Cardiac muscle cell (in vitro differentiated cells and primary cell): ENCODE data around the gene NTMT1. TPM values are rescaled to one million over a fixed set of nuclear protein-coding genes. Genes with fewer than 3 reads are reported as not detected.

Experiments used
- DNase-seq, 2 donors: peaks; one replicate each; pipeline versions ENCODE4 v3.0.0 to v3.0.0-alpha.2; 2010 to 2017; ENCODE audit warnings: low read depth in 1 of 2, low spot score in 1 of 2
- H3K27ac ChIP-seq: fragments of 200-600 bp; sonication (generic); 2 replicates; pipeline ENCODE4 v1.5.1; 2016
- H3K27me3 ChIP-seq: fragments of 200-600 bp; sonication (generic); 2 replicates; pipeline ENCODE4 v1.6.0; 2016; ENCODE audit warnings: control low read depth
- H3K36me3 ChIP-seq: fragments of 200-600 bp; sonication (generic); 2 replicates; pipeline ENCODE4 v1.5.1; 2016; ENCODE audit warnings: control low read depth
- H3K4me1 ChIP-seq: fragments of 200-600 bp; sonication (generic); 2 replicates; pipeline ENCODE4 v1.8.1; 2017; ENCODE audit warnings: low read depth, mild to moderate bottlenecking, mixed run types
- H3K4me3 ChIP-seq: fragments of 200-600 bp; sonication (generic); 2 replicates; pipeline ENCODE4 v1.5.1; 2016; ENCODE audit warnings: mild to moderate bottlenecking
- H3K9me3 ChIP-seq: fragments of 200-600 bp; sonication (generic); 2 replicates; pipeline ENCODE4 v1.5.1; 2017; ENCODE audit warnings: low read depth, mild to moderate bottlenecking, control low read depth
- polyA plus RNA-seq: library from polyadenylated mRNA; unstranded; fragments of >200 nt; fragmentation: Nextera tagmentation; extraction: Ambion mirVana; gene quantifications from 2 replicates; pipeline ENCODE4 v1.2.1, GENCODE V29; 2016
- total RNA-seq: library from RNA; depleted of rRNA; stranded (reverse); fragments of >200 nt; gene quantifications from 2 replicates; pipeline ENCODE4 v1.2.3, GENCODE V29; 2016
- TF ChIP-seq, protein P1 (sequence below): IDR thresholded peaks from 2 replicates; pipeline ENCODE4 v1.5.1; 2012; ENCODE audit warnings: low read depth, mild to moderate bottlenecking, low read length

NTMT1 gene
- total and polyA plus RNA-seq, 2 experiments from 2014 or later: 35.2 to 77.6 TPM

DNA sequence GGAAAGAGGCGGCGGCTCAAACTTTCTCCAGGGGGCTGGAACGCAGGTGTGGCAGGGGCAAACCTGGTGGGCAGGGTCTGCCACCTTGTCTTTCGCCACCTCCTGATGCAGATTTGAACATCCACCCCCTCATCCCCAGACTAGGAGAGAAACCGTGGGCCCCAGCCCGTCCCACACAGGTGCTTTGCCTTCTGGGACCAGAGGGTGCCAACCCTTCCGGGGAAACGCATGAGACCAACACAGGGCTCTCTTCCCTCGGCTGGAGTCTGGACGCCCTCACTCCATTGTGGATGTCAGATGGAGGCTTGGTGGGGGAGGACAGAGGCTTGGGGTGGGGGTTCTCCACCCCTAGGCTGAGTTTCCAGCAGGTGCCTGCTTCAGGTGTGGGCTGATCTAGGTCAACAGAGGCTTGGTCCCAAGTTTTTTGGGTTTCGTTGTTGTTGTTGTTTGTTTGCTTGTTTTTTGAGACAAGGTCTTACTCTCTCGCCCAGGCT lies 14.6 kb upstream of the NTMT1 start:
- no peak for DNase-seq
- Histone ChIP-seq H3K9me3 (no peaks in the 10 kb centered on the region), H3K4me1 (peaks cover 12% of the 10 kb centered on the region), H3K27ac (no peak overlapping the region), H3K27me3 (no peaks in the 10 kb centered on the region), H3K4me3 (no peak overlapping the region), H3K36me3 (no peaks in the 10 kb centered on the region)
- TF ChIP-seq, protein P1, sequence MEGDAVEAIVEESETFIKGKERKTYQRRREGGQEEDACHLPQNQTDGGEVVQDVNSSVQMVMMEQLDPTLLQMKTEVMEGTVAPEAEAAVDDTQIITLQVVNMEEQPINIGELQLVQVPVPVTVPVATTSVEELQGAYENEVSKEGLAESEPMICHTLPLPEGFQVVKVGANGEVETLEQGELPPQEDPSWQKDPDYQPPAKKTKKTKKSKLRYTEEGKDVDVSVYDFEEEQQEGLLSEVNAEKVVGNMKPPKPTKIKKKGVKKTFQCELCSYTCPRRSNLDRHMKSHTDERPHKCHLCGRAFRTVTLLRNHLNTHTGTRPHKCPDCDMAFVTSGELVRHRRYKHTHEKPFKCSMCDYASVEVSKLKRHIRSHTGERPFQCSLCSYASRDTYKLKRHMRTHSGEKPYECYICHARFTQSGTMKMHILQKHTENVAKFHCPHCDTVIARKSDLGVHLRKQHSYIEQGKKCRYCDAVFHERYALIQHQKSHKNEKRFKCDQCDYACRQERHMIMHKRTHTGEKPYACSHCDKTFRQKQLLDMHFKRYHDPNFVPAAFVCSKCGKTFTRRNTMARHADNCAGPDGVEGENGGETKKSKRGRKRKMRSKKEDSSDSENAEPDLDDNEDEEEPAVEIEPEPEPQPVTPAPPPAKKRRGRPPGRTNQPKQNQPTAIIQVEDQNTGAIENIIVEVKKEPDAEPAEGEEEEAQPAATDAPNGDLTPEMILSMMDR: no peak

DNA sequence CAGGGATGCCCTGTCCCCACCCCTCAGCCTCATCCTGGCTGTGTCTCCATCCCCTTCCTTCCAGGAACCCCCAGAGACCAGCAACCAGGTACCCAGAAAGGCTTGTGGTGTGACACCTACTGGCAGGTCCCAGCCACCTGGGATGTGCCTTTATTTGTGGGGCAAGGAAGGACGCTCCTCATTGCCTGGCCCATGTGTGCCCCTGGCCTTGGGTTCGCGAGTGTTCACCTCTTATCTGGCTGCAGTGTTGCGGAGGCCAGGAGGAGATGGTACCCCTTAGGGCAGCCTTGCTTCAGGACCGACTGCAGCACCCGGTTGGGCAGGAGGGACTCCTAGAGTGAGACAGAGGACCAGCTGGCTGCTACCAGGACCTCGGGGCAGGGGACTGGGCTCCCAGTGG lies 13.8 kb upstream of the NTMT1 start:
- Histone ChIP-seq H3K27me3 (no peaks in the 10 kb centered on the region), H3K9me3 (no peaks in the 10 kb centered on the region), H3K36me3 (no peaks in the 10 kb centered on the region), H3K27ac (no peak overlapping the region), H3K4me1 (peaks cover 12% of the 10 kb centered on the region), H3K4me3 (no peak overlapping the region)
- TF ChIP-seq, protein P1: no peak
- DNase-seq: no peak

DNA sequence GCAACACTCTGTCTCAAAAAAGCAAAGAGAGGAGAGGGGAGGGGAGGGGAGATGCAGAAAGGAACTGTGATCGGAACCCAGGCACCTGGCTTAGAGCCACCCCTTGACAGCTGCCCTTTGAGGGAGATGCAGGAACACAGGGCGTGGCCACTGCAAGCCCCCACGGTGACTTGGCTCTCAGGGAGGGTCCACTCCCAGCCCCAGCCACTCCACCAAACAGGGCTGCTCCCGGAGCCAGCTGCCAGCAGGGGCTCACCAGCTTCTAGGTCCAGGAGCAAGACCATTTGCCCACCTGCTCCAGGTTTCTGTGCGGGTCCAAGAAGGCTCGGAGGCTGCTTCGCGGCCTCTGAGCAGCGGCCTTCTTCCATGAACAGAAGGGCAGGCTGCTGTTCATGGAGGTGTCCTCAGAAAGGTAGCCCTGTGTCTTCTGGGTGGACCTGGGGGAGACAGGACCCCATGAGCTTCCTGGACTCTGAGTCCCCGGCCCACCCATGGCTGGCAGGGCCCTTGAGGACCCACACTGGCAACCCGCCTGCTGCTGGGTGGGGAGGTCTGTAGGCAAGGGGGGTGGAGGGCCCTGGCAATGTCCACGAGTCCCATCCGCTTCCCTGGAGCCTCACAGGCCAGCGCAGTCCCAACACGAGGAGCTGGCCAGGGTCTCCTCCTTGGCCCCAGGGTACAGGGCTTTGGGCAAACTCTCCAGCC lies 13.0 kb upstream of the NTMT1 start:
- no peak for DNase-seq
- peaks cover 12% of the 10 kb centered on the region for H3K4me1 ChIP-seq
- no peak overlapping the region for H3K4me3 ChIP-seq
- no peaks in the 10 kb centered on the region for H3K27me3 ChIP-seq
- H3K9me3 ChIP-seq: no peaks in the 10 kb centered on the region
- H3K27ac ChIP-seq: no peak overlapping the region
- TF ChIP-seq, protein P1: no peak
- no peaks in the 10 kb centered on the region for H3K36me3 ChIP-seq

DNA sequence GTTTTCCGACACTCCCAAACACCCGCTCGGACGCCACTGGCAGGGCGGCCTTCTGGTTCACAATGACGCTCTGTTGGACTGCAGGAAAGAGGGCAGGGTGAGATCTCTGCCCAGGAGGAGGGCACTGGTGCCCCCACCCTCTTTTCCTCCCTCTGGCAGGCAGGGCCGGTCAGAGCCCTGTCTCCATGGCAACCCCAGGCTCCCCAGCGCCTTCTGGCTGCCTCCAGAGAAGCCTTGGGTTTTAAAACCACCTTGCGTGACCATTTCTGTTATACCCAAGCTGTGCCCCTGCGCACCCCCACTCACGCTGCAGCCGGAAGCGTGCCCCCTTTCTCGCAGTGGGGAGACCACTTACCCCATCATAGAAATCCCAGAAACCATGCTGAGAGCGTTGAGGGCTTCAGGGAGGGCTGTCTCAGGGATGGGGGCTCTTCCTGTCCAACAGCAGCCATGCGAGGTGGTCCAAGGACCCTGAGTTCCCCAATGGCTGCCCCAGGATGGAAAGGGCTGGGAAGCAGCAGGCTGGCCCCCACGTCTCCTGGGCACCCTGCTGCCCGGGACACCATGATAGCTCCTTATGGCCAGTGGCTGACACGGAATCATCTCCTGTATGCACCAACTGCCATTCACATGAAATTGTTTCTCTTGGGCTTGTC lies 12.3 kb upstream of the NTMT1 start:
- peaks cover 12% of the 10 kb centered on the region for H3K4me1 ChIP-seq
- H3K9me3 ChIP-seq: no peaks in the 10 kb centered on the region
- no peak overlapping the region for H3K27ac ChIP-seq
- no peak for DNase-seq
- no peaks in the 10 kb centered on the region for H3K27me3 ChIP-seq
- no peaks in the 10 kb centered on the region for H3K36me3 ChIP-seq
- H3K4me3 ChIP-seq: no peak overlapping the region
- TF ChIP-seq, protein P1: no peak

DNA sequence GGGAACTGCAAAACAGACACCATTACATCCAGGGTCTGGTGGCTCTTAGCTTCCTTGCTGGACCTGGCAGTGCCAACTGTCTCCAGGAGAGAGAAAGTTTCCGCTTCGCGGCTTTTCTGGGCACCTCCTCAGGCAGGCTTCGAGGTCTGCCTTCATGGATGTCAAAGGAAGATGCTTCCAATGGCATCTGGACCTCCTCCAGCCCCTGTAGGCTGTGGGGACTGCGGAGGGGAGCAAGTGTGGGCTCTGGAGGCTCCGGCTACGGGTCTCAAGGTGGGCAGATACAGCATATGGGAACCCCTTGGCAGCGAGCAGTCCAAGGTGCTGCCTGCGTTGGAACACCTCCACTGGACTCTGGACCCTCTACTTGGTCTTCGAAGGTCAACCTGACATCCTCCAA lies 11.0 kb upstream of the NTMT1 start:
- Histone ChIP-seq H3K4me3 (no peak overlapping the region), H3K27ac (no peak overlapping the region), H3K4me1 (peaks cover 7% of the 10 kb centered on the region), H3K36me3 (no peaks in the 10 kb centered on the region), H3K27me3 (no peaks in the 10 kb centered on the region), H3K9me3 (no peaks in the 10 kb centered on the region)
- TF ChIP-seq, protein P1: no peak
- no peak for DNase-seq
